K562 (cell line): Measurements from ENCODE around the gene ETFBKMT. TPM values are rescaled to one million over a fixed set of nuclear protein-coding genes. Genes with fewer than 3 reads are reported as not detected.

Experiments
- ATAC-seq: fragments of 200-7000 bp; cut with Tn5 transposase; 3 replicates; pipeline ENCODE4 v1.9.1; 2020; ENCODE audit warnings: moderate library complexity
- BruUV-seq: library from RNA; stranded (reverse); fragments of 400-500 nt; replicated peaks from 2 replicates; lab custom pipeline; 2021; lab: Mats Ljungman, UMichigan
- CTCF ChIA-PET: fragments of 300-600 bp; formaldehyde crosslinking; extraction: SDS; loops from one replicate; lab custom pipeline; 2021; ENCODE audit warnings: low intra/inter-chr PET ratio; lab: Yijun Ruan, JAX
- POLR2A ChIA-PET: fragments of 300-600, 350-650 bp; sonication (Branson Sonifier 250); formaldehyde crosslinking; extraction: SDS; loops from one replicate; lab custom pipeline; 2021; ENCODE audit warnings: antibody characterized with exemption, inconsistent platforms; lab: Yijun Ruan, JAX
- DNase-seq, 4 experiments: peaks; one replicate each; pipeline versions ENCODE4 v3.0.0 to v3.0.0-alpha.2; 2011 to 2018; ENCODE audit warnings: low spot score in 3 of 4, mixed read lengths in 3 of 4; ENCODE audit errors: extremely low read depth in 1 of 4
- FAIRE-seq: peaks from 2 replicates; lab custom pipeline; 2011; peaks lifted over from hg19 to GRCh38; lab: Jason Lieb, UNC
- H2AFZ ChIP-seq: 2 replicates; pipeline ENCODE4 v1.6.0; 2011; ENCODE audit warnings: low read depth, low read length, control low read depth, inconsistent platforms
- H3K27ac ChIP-seq: fragments of 200-600 bp; 3 replicates; pipeline ENCODE4 v1.8.0; 2011; ENCODE audit warnings: low read depth, mild to moderate bottlenecking, control low read depth, inconsistent platforms, low read length, moderate library complexity, mixed read lengths; ENCODE audit errors: extremely low read depth
- H3K27me3 ChIP-seq, 2 experiments: fragments of 300-600 bp in 1 of 2; 2 replicates in 1 of 2; 3 replicates in 1 of 2; pipeline versions ENCODE4 v1.6.0 to v1.8.0; 2011; ENCODE audit warnings: inconsistent platforms in 2 of 2, low read length in 2 of 2, mild to moderate bottlenecking in 1 of 2, mixed read lengths in 1 of 2, moderate library complexity in 1 of 2; ENCODE audit not compliant: control insufficient read depth in 2 of 2, insufficient read depth in 2 of 2
- H3K36me3 ChIP-seq: fragments of 300-600 bp; 3 replicates; pipeline ENCODE4 v1.8.0; 2011; ENCODE audit warnings: mild to moderate bottlenecking, low read length, inconsistent platforms; ENCODE audit not compliant: control insufficient read depth, insufficient read depth
- H3K4me1 ChIP-seq, 2 experiments: fragments of 200-600 bp in 1 of 2; replicated peaks in 1 of 2; 2 replicates in 1 of 2; 3 replicates in 1 of 2; pipeline versions ENCODE4 v1.5.1 to v1.8.0; 2011; ENCODE audit warnings: inconsistent platforms in 2 of 2, low read length in 2 of 2, mild to moderate bottlenecking in 1 of 2, mixed read lengths in 1 of 2, moderate library complexity in 1 of 2; ENCODE audit not compliant: control insufficient read depth in 2 of 2, insufficient read depth in 2 of 2
- H3K4me2 ChIP-seq: 2 replicates; pipeline ENCODE4 v1.6.1; 2011; ENCODE audit warnings: low read length, control low read depth, inconsistent platforms, mixed read lengths; ENCODE audit not compliant: insufficient read depth
- H3K4me3 ChIP-seq: fragments of 200-600 bp; sonication (generic), shearing (Covaris generic); 2 replicates; pipeline ENCODE4 v1.5.1; 2016; ENCODE audit warnings: control low read depth, inconsistent platforms
- H3K79me2 ChIP-seq: fragments of 200-600 bp; 3 replicates; pipeline ENCODE4 v1.8.0; 2011; ENCODE audit warnings: low read length, inconsistent platforms; ENCODE audit not compliant: control insufficient read depth, insufficient read depth
- H3K9ac ChIP-seq, 2 experiments: 2 replicates each; pipeline versions ENCODE4 v1.6.0 to v1.6.1; 2011; ENCODE audit warnings: low read depth in 2 of 2, low read length in 2 of 2, control low read depth in 1 of 2, inconsistent platforms in 1 of 2, mild to moderate bottlenecking in 1 of 2, mixed read lengths in 1 of 2; ENCODE audit not compliant: insufficient read depth in 1 of 2
- H3K9me1 ChIP-seq: one replicate; pipeline ENCODE4 v1.6.0; 2011; ENCODE audit warnings: inconsistent platforms, mild to moderate bottlenecking, low read length, moderate library complexity; ENCODE audit not compliant: control insufficient read depth, insufficient read depth
- H3K9me3 ChIP-seq: replicated peaks from 2 replicates; pipeline ENCODE4 v1.5.1; 2011; ENCODE audit warnings: low read depth, low read length, inconsistent platforms; ENCODE audit not compliant: control insufficient read depth, insufficient read depth
- H4K20me1 ChIP-seq: replicated peaks from 2 replicates; pipeline ENCODE4 v1.6.1; 2011; ENCODE audit warnings: low read length, inconsistent platforms, mixed read lengths; ENCODE audit not compliant: control insufficient read depth, insufficient read depth
- BACH1 ChIP-seq: fragments of 200-800 bp; sonication (Bioruptor generic); IDR thresholded peaks from 2 replicates; pipeline ENCODE4 v1.6.1; 2016; ENCODE audit warnings: missing genetic modification characterization, missing compliant biosample characterization
- CEBPB ChIP-seq: fragments of 450-650 bp; IDR thresholded peaks from 2 replicates; pipeline ENCODE4 v1.6.1; 2016; ENCODE audit warnings: missing genetic modification characterization, missing compliant biosample characterization
- HEY1 ChIP-seq: fragments of 250-450 bp; sonication (Bioruptor Pico); IDR thresholded peaks from 2 replicates; pipeline ENCODE4 v1.5.0; 2020; ENCODE audit warnings: mild to moderate bottlenecking, moderate library complexity, borderline replicate concordance
- KDM1A ChIP-seq, 2 experiments: fragments of 450-650 bp; IDR thresholded peaks; 2 replicates each; pipeline ENCODE4 v1.6.1; 2016; ENCODE audit warnings: mild to moderate bottlenecking in 2 of 2
- MAFG ChIP-seq: fragments of 450-650 bp; conservative IDR thresholded peaks from 2 replicates; pipeline ENCODE4 v1.6.1; 2016; ENCODE audit warnings: missing genetic modification characterization, missing compliant biosample characterization
- MAFK ChIP-seq: IDR thresholded peaks from 2 replicates; pipeline ENCODE4 v1.6.1; 2011; ENCODE audit warnings: low read length, improper control_type of control experiment
- NEUROD1 ChIP-seq: fragments of 150-350 bp; IDR thresholded peaks from 2 replicates; pipeline ENCODE4 v1.6.1; 2014; ENCODE audit warnings: borderline replicate concordance, low read length, low read depth; ENCODE audit not compliant: partially characterized antibody
- NR1H2 ChIP-seq: sonication (generic); formaldehyde crosslinking; IDR thresholded peaks from 2 replicates; pipeline ENCODE4 v1.4.0; 2020; ENCODE audit warnings: mild to moderate bottlenecking, missing genetic modification reagents
- PRMT5 ChIP-seq: sonication (generic); formaldehyde crosslinking; IDR thresholded peaks from 2 replicates; pipeline ENCODE4 v1.5.0; 2020; ENCODE audit warnings: missing genetic modification reagents
- TCF7L2 ChIP-seq: fragments of 150-350 bp; IDR thresholded peaks from 2 replicates; pipeline ENCODE4 v1.6.1; 2016; ENCODE audit warnings: low read depth, mild to moderate bottlenecking, low read length, moderate library complexity
- TEAD4 ChIP-seq, 2 experiments: sonication (generic) in 1 of 2; formaldehyde crosslinking in 1 of 2; IDR thresholded peaks; 2 replicates each; pipeline versions ENCODE4 v1.6.1 to v1.8.0; 2012 to 2022; ENCODE audit warnings: borderline replicate concordance in 1 of 2, inconsistent platforms in 1 of 2, low read length in 1 of 2, mild to moderate bottlenecking in 1 of 2, missing genetic modification reagents in 1 of 2
- ZNF175 ChIP-seq: fragments of 200-800 bp; sonication (Bioruptor generic); IDR thresholded peaks from 2 replicates; pipeline ENCODE4 v1.6.1; 2016; ENCODE audit warnings: low read depth, mild to moderate bottlenecking, missing genetic modification characterization, missing compliant biosample characterization
- ZNF316 ChIP-seq: fragments of 450-650 bp; IDR thresholded peaks from 2 replicates; pipeline ENCODE4 v1.6.1; 2016
- ZNF431 ChIP-seq: sonication (generic); formaldehyde crosslinking; IDR thresholded peaks from 2 replicates; pipeline ENCODE4 v1.8.0; 2022; ENCODE audit warnings: mild to moderate bottlenecking, missing genetic modification reagents
- ZNF436 ChIP-seq: fragments of 250-450, 450-650 bp; sonication (Bioruptor Pico); formaldehyde crosslinking; IDR thresholded peaks from 2 replicates; pipeline ENCODE4 v1.7.0; 2020; ENCODE audit warnings: mild to moderate bottlenecking
- WGBS: fragments of 100-300 bp; shearing (Covaris generic); methylation state at CpG from one replicate; pipeline ENCODE4 v1.1.6; 2016; ENCODE audit warnings: low coverage, mixed read lengths; ENCODE audit not compliant: insufficient coverage; ENCODE audit errors: missing lambda C conversion rate; 5-methylcytosine and 5-hydroxymethylcytosine counted together
- in situ Hi-C: fragments of 300-500 bp; cut with MboI; formaldehyde crosslinking; loops from 4 replicates; pipeline ENCODE4 v1.15.0; 2018; ENCODE audit warnings: inconsistent platforms, mixed read lengths
- intact Hi-C: fragments of 100-400 bp; cut with micrococcal nuclease; formaldehyde crosslinking; loops from 2 replicates; pipeline ENCODE4 v1.14.2; 2022
- polyA plus RNA-seq, 8 experiments: library from polyadenylated mRNA; depleted of rRNA in 4 of 8; stranded (reverse) in 5 of 8; unstranded in 3 of 8; fragments of >200 nt; fragmentation: Nextera tagmentation in 2 of 8; fragmentation: Illumina TruSeq in 1 of 8; extraction: Ambion mirVana in 2 of 8; extraction: Trizol in 1 of 8; gene quantifications; 2 replicates each; pipeline versions ENCODE4 v1.2.1 to v1.2.3, GENCODE V29; 2011 to 2014; ENCODE audit warnings: inconsistent platforms in 1 of 8, missing spikeins in 1 of 8
- total RNA-seq, 7 experiments: library from RNA; depleted of rRNA in 6 of 7; stranded (reverse); fragments of >200 nt in 6 of 7; fragmentation: Illumina TruSeq in 2 of 7; extraction: Trizol in 2 of 7; gene quantifications; 2 replicates each; pipeline versions ENCODE4 v1.2.1 to v1.2.3, GENCODE V29; 2011 to 2021; ENCODE audit warnings: low replicate concordance in 1 of 7
- TF ChIP-seq, protein P1 (sequence below): fragments of 450-650 bp; IDR thresholded peaks from 2 replicates; pipeline ENCODE4 v1.6.1; 2018; ENCODE audit warnings: mild to moderate bottlenecking, low read depth; ENCODE audit not compliant: partially characterized antibody
- TF ChIP-seq, protein P2 (sequence below): sonication (generic); formaldehyde crosslinking; IDR thresholded peaks from 2 replicates; pipeline ENCODE4 v1.5.0; 2020; ENCODE audit warnings: missing genetic modification reagents
- TF ChIP-seq, protein P3 (sequence below): sonication (generic); formaldehyde crosslinking; IDR thresholded peaks from 2 replicates; pipeline ENCODE4 v1.8.0; 2023; ENCODE audit warnings: mild to moderate bottlenecking, missing genetic modification reagents

ETFBKMT gene
- total and polyA plus RNA-seq, 9 of the 15 experiments (the other 6 are each of a cell fraction or from before 2014, with no cell fraction given): 0.18 to 1.7 (median 0.96) TPM

DNA sequence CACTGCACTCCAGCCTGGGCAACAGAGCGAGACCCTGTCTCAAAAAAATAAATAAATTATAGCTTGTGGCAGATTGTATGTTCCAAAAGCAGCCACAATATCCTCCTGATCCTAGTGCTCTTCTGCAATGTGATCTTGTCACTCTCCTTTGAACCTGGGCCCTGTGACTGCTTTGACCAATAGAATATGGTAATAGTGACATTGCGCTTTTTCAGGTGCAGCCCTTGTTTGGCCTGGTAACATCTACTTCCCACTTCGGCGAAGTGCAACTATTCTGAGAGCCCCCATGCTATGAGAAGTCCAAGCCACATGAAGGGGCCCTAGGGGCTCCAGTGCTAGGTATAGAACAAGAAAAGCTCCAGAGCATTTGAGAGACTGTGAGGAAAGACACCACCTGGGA is 37.5 kb upstream of the ETFBKMT start:
- in situ Hi-C loops (no loop called here), intact Hi-C loops (no loop called here)
- H3K27me3 ChIP-seq: no peaks in the 10 kb centered on the region
- H3K9me3 ChIP-seq: no peaks in the 10 kb centered on the region
- ATAC-seq (peak; percentile 76), DNase-seq (peak in 1 of 4 experiments; percentile 36), FAIRE-seq (no peak)
- no peaks in the 10 kb centered on the region for H3K79me2 ChIP-seq
- no TSS peak for BruUV-seq
- POLR2A ChIA-PET: no interaction called here
- H3K9me1 ChIP-seq: no peaks in the 10 kb centered on the region
- no peak overlapping the region; a peak in 1 of 4 replicates for H3K9ac ChIP-seq
- H4K20me1 ChIP-seq: no peaks in the 10 kb centered on the region
- WGBS: 47% methylated on average over 4 of the region's 4 CpGs
- peaks cover 0 to 12% of the 10 kb centered on the region in 2 experiments; a peak in 3 of 5 replicates for H3K4me1 ChIP-seq
- CTCF ChIA-PET: no interaction called here
- peak overlapping the region; percentile 28 for H2AFZ ChIP-seq
- H3K36me3 ChIP-seq: no peaks in the 10 kb centered on the region
- no peak overlapping the region for H3K4me2 ChIP-seq
- no peak overlapping the region for H3K27ac ChIP-seq
- no peak overlapping the region for H3K4me3 ChIP-seq
- TF ChIP-seq TCF7L2 (no peak), HEY1 (CRISPR knock-in tag) (no peak), KDM1A (IDR thresholded peaks at IDR 0.05) (no peak), ZNF175 (CRISPR knock-in tag) (no peak), NR1H2 (CRISPR knock-in tag) (no peak), NEUROD1 (no peak), TEAD4 (IDR thresholded peaks at IDR 0.05; ENCODE audit: low read length) (no peak), TEAD4 (CRISPR knock-in tag; IDR thresholded peaks at IDR 0.05; ENCODE audit: borderline replicate concordance) (no peak), ZNF316 (peak; percentile 70), MAFK (no peak; the same call in 1 of the 2 replicates), MAFG (peak; percentile 62; the same call in 1 of the 2 replicates), CEBPB (tag) (no peak), ZNF431 (CRISPR knock-in tag) (no peak), ZNF436 (CRISPR knock-in tag) (no peak), BACH1 (tag) (peak; percentile 24; the same call in 1 of the 2 replicates), PRMT5 (CRISPR knock-in tag) (no peak)
- TF ChIP-seq, protein P1, sequence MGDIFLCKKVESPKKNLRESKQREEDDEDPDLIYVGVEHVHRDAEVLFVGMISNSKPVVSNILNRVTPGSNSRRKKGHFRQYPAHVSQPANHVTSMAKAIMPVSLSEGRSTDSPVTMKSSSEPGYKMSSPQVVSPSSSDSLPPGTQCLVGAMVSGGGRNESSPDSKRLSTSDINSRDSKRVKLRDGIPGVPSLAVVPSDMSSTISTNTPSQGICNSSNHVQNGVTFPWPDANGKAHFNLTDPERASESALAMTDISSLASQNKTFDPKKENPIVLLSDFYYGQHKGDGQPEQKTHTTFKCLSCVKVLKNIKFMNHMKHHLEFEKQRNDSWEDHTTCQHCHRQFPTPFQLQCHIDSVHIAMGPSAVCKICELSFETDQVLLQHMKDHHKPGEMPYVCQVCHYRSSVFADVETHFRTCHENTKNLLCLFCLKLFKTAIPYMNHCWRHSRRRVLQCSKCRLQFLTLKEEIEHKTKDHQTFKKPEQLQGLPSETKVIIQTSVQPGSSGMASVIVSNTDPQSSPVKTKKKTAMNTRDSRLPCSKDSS: no peak
- TF ChIP-seq, protein P2, sequence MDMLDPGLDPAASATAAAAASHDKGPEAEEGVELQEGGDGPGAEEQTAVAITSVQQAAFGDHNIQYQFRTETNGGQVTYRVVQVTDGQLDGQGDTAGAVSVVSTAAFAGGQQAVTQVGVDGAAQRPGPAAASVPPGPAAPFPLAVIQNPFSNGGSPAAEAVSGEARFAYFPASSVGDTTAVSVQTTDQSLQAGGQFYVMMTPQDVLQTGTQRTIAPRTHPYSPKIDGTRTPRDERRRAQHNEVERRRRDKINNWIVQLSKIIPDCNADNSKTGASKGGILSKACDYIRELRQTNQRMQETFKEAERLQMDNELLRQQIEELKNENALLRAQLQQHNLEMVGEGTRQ: 0 out of 2 replicates have a peak, but pooled peaks have one; percentile 9
- TF ChIP-seq, protein P3, sequence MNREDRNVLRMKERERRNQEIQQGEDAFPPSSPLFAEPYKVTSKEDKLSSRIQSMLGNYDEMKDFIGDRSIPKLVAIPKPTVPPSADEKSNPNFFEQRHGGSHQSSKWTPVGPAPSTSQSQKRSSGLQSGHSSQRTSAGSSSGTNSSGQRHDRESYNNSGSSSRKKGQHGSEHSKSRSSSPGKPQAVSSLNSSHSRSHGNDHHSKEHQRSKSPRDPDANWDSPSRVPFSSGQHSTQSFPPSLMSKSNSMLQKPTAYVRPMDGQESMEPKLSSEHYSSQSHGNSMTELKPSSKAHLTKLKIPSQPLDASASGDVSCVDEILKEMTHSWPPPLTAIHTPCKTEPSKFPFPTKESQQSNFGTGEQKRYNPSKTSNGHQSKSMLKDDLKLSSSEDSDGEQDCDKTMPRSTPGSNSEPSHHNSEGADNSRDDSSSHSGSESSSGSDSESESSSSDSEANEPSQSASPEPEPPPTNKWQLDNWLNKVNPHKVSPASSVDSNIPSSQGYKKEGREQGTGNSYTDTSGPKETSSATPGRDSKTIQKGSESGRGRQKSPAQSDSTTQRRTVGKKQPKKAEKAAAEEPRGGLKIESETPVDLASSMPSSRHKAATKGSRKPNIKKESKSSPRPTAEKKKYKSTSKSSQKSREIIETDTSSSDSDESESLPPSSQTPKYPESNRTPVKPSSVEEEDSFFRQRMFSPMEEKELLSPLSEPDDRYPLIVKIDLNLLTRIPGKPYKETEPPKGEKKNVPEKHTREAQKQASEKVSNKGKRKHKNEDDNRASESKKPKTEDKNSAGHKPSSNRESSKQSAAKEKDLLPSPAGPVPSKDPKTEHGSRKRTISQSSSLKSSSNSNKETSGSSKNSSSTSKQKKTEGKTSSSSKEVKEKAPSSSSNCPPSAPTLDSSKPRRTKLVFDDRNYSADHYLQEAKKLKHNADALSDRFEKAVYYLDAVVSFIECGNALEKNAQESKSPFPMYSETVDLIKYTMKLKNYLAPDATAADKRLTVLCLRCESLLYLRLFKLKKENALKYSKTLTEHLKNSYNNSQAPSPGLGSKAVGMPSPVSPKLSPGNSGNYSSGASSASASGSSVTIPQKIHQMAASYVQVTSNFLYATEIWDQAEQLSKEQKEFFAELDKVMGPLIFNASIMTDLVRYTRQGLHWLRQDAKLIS (CRISPR knock-in tag): no peak
